Right lobe of liver (tissue), 4 donors: ENCODE data around the gene SLC39A11.
"Not testable (repeated sequence)": the region's sequence is repeated elsewhere in the genome, so short reads cannot be mapped to it uniquely, and the experiment has no call there.

Experiments
- POLR2A ChIP-seq: fragments of 450-650 bp; IDR thresholded peaks from one replicate; pipeline ENCODE4 v1.6.1; 2017; ENCODE audit warnings: antibody characterized with exemption, mild to moderate bottlenecking
- TF ChIP-seq, protein P1 (sequence below), 4 donors: fragments of 200-600 bp in 3 of 4; fragments of 450-650 bp in 1 of 4; IDR thresholded peaks; one replicate each; pipeline versions ENCODE4 v1.5.1 to v1.8.0; 2016 to 2022; ENCODE audit warnings: antibody characterized with exemption in 4 of 4, mild to moderate bottlenecking in 2 of 4
- donor health status: DM: no; HTN: no; CAD: no.
- donor health status: DM: no; HTN: no; CAD: no.
- donor health status: DM: no; HTN: yes; CAD: no.

DNA sequence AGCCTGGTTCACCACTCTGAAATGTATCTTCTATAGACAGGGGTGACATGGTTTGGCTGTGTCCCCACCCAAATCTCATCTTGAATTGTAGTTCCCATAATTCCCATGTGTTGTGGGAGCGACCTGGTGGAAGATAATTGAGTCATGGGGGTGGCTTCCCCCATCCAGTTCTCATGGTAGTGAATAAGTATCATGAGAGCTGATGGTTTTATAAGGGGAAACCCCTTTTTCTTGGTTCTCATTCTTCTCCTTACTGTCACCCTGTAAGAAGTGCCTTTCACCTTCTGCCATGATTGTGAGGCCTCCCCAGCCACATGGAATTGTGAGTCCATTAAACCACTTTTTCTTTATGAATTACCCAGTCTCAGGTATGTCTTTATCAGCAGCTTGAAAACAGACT, 319.3 kb downstream of the SLC39A11 start:
- not testable (repeated sequence) for TF ChIP-seq POLR2A
- TF ChIP-seq, protein P1, sequence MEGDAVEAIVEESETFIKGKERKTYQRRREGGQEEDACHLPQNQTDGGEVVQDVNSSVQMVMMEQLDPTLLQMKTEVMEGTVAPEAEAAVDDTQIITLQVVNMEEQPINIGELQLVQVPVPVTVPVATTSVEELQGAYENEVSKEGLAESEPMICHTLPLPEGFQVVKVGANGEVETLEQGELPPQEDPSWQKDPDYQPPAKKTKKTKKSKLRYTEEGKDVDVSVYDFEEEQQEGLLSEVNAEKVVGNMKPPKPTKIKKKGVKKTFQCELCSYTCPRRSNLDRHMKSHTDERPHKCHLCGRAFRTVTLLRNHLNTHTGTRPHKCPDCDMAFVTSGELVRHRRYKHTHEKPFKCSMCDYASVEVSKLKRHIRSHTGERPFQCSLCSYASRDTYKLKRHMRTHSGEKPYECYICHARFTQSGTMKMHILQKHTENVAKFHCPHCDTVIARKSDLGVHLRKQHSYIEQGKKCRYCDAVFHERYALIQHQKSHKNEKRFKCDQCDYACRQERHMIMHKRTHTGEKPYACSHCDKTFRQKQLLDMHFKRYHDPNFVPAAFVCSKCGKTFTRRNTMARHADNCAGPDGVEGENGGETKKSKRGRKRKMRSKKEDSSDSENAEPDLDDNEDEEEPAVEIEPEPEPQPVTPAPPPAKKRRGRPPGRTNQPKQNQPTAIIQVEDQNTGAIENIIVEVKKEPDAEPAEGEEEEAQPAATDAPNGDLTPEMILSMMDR (IDR thresholded peaks at IDR 0.05) = not testable (repeated sequence)
